Measurements from ENCODE around the gene SFTA2.

GRCh38 chr6:30898750-30899360, 33.1 kb downstream of the SFTA2 start:
- TF ChIP-seq POLR2A (IDR thresholded peaks at IDR 0.05) (no peak), CTCF (IDR thresholded peaks at IDR 0.05) (no peak)
